A673 (cell line): ENCODE data around the gene FNBP1. TPM values are rescaled to one million over a fixed set of nuclear protein-coding genes. Genes with fewer than 3 reads are reported as not detected.
A peak's percentile ranks its signal among the peaks of the same experiment; 100 is the strongest.

Experiments used
- BruUV-seq: library from RNA; stranded (reverse); fragments of 400-500 nt; replicated peaks from 2 replicates; lab custom pipeline; 2021; lab: Mats Ljungman, UMichigan
- CTCF ChIA-PET: fragments of 300-600 bp; sonication (Branson Sonifier 250); formaldehyde crosslinking; loops from one replicate; lab custom pipeline; 2022; ENCODE audit warnings: antibody characterized with exemption; lab: Charles Lee
- POLR2A ChIA-PET: fragments of 300-600 bp; sonication (Branson Sonifier 250); formaldehyde crosslinking; loops from one replicate; lab custom pipeline; 2022; ENCODE audit warnings: antibody characterized with exemption; ENCODE audit not compliant: low non-redundant PET; lab: Charles Lee
- DNase-seq: peaks from one replicate; pipeline ENCODE4 v3.0.0-alpha.2; 2015; ENCODE audit warnings: low spot score
- H3K27ac ChIP-seq: fragments of 200-600 bp; sonication (generic); 2 replicates; pipeline ENCODE4 v1.5.1; 2016; ENCODE audit warnings: mixed run types, low read depth, mild to moderate bottlenecking, mixed read lengths, antibody characterized with exemption, low read length; ENCODE audit not compliant: poor library complexity, severe bottlenecking
- H3K27me3 ChIP-seq: fragments of 200-600 bp; sonication (generic); replicated peaks from 2 replicates; pipeline ENCODE4 v1.6.1; 2017; ENCODE audit warnings: mixed run types, low read depth, mild to moderate bottlenecking, mixed read lengths, antibody characterized with exemption, low read length; ENCODE audit not compliant: insufficient read depth, poor library complexity
- H3K36me3 ChIP-seq: fragments of 200-600 bp; sonication (generic); 2 replicates; pipeline ENCODE4 v1.6.1; 2016; ENCODE audit warnings: mixed run types, mild to moderate bottlenecking, mixed read lengths, antibody characterized with exemption, low read length; ENCODE audit not compliant: insufficient read depth, poor library complexity, severe bottlenecking
- H3K4me1 ChIP-seq: fragments of 200-600 bp; sonication (generic); 2 replicates; pipeline ENCODE4 v1.6.1; 2017; ENCODE audit warnings: mixed run types, mild to moderate bottlenecking, mixed read lengths, antibody characterized with exemption, low read length; ENCODE audit not compliant: insufficient read depth, poor library complexity, severe bottlenecking
- H3K4me3 ChIP-seq: fragments of 200-600 bp; sonication (generic); 2 replicates; pipeline ENCODE4 v1.5.1; 2016; ENCODE audit warnings: low read depth, mixed run types, mild to moderate bottlenecking, mixed read lengths, low read length; ENCODE audit not compliant: poor library complexity, severe bottlenecking
- H3K9me3 ChIP-seq: fragments of 200-600 bp; sonication (generic); 2 replicates; pipeline ENCODE4 v1.6.1; 2016; ENCODE audit warnings: mixed run types, low read depth, mild to moderate bottlenecking, mixed read lengths, antibody characterized with exemption, low read length; ENCODE audit not compliant: poor library complexity, severe bottlenecking
- CTCF ChIP-seq: fragments of 300-800, 200-600 bp; sonication (generic); conservative IDR thresholded peaks from 2 replicates; pipeline ENCODE4 v1.5.1; 2017; ENCODE audit warnings: low read depth, mild to moderate bottlenecking, antibody characterized with exemption, low read length, moderate library complexity, mixed read lengths
- EZH2 ChIP-seq: fragments of 200-600 bp; sonication (generic); IDR thresholded peaks from 2 replicates; pipeline ENCODE4 v1.6.1; 2017; ENCODE audit warnings: borderline replicate concordance, low read depth, mild to moderate bottlenecking, mixed read lengths, antibody characterized with exemption, low read length; ENCODE audit not compliant: poor library complexity, severe bottlenecking
- intact Hi-C: fragments of 100-400 bp; cut with micrococcal nuclease; formaldehyde crosslinking; loops from one replicate; pipeline ENCODE4 v1.10.0; 2022; ENCODE audit not compliant: unreplicated experiment
- total RNA-seq: library from RNA; stranded (reverse); gene quantifications from 2 replicates; pipeline ENCODE4 v1.2.3, GENCODE V29; 2021

The FNBP1 gene
- total RNA-seq, 1 experiment from 2014 or later = 200 TPM

DNA sequence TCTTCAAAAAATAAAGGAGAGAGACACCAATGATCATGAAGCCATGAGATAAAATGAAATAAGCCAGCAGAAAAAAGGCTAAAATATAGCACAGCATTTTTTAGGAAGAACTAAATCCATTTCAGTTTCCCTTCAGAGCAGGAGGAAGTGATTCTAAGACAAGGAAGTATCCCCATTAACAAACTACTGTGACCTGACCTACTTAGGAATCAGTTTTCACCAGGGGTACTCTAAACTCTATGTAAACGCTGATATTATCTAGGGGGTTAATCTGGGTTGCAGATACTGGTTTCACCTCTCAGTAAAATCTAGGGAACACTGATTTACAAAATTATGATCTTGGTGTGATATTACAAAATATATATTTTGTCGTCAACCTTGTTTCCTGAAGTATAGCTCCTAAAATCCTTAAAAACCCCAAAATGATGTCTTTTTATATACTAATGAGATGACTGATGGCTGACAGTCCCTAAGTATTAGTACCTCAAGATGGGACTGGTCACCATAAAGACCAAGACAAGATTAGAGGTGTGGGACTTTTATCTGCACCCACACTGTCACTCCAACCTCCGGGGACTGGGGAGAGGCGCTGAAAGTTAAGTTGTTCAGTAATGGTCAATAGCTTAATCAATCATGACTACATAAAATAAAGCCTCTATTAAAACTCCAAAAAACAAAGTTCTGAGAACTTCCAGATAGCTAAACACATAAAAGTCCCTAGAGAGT, 2.9 kb upstream of the FNBP1 start:
- H3K27me3 ChIP-seq = no peaks in the 10 kb centered on the region
- no peaks in the 10 kb centered on the region for H3K9me3 ChIP-seq
- H3K4me1 ChIP-seq = peaks cover 30% of the 10 kb centered on the region
- DNase-seq = no peak
- H3K27ac ChIP-seq = peak overlapping the region; percentile 64
- ChIA-PET POLR2A (interaction anchor here (0.6 kb wide), 1 partner anchor 137 kb away, joined by 5 read pairs; no protein-coding TSS in a partner anchor), CTCF (no interaction called here)
- no peaks in the 10 kb centered on the region for H3K36me3 ChIP-seq
- no peak overlapping the region for H3K4me3 ChIP-seq
- no TSS peak for BruUV-seq
- intact Hi-C loops = no loop called here
- no peak for TF ChIP-seq EZH2
- no peak for TF ChIP-seq CTCF

GRCh38 chr9:130043654-130044623, 950 bp upstream of the FNBP1 start:
- Histone ChIP-seq H3K9me3 (no peaks in the 10 kb centered on the region), H3K4me3 (peak overlapping the region; percentile 95), H3K27me3 (no peaks in the 10 kb centered on the region), H3K27ac (peak overlapping the region; percentile 73), H3K4me1 (peaks cover 49% of the 10 kb centered on the region), H3K36me3 (no peaks in the 10 kb centered on the region)
- intact Hi-C loops = loop anchor here (5.0 kb wide), 2 partner anchors 77 to 162 kb away; no protein-coding TSS in a partner anchor
- TF ChIP-seq CTCF = no peak
- no peak for TF ChIP-seq EZH2
- TSS peak; percentile 50 for BruUV-seq
- POLR2A ChIA-PET = interaction anchor here (1.0 kb wide), 1 partner anchor 106 kb away, joined by 6 read pairs; no protein-coding TSS in a partner anchor
- CTCF ChIA-PET = no interaction called here
- no peak for DNase-seq

- Histone ChIP-seq H3K27me3 (no peaks in the 10 kb centered on the region), H3K36me3 (no peaks in the 10 kb centered on the region), H3K4me3 (peak overlapping the region; percentile 95), H3K27ac (peak overlapping the region; percentile 97), H3K4me1 (peaks cover 62% of the 10 kb centered on the region), H3K9me3 (no peaks in the 10 kb centered on the region)
- TF ChIP-seq CTCF = no peak
- no peak for TF ChIP-seq EZH2
- peak; percentile 47 for DNase-seq
- BruUV-seq = no TSS peak
- intact Hi-C loops = loop anchor here (5.0 kb wide), 2 partner anchors 75 to 160 kb away; no protein-coding TSS in a partner anchor
- CTCF ChIA-PET = no interaction called here
- POLR2A ChIA-PET = interaction anchor here (0.6 to 1.0 kb wide), 2 partner anchors 78 to 104 kb away, joined by 6 read pairs; no protein-coding TSS in a partner anchor
Measured at GRCh38 chr9:130042406-130042884, 544 bp downstream of the FNBP1 start.
